ENCODE data around the gene OTX1.
"Not testable (repeated sequence)": the region's sequence is repeated elsewhere in the genome, so short reads cannot be mapped to it uniquely, and the experiment has no call there.

OTX1 gene

DNA sequence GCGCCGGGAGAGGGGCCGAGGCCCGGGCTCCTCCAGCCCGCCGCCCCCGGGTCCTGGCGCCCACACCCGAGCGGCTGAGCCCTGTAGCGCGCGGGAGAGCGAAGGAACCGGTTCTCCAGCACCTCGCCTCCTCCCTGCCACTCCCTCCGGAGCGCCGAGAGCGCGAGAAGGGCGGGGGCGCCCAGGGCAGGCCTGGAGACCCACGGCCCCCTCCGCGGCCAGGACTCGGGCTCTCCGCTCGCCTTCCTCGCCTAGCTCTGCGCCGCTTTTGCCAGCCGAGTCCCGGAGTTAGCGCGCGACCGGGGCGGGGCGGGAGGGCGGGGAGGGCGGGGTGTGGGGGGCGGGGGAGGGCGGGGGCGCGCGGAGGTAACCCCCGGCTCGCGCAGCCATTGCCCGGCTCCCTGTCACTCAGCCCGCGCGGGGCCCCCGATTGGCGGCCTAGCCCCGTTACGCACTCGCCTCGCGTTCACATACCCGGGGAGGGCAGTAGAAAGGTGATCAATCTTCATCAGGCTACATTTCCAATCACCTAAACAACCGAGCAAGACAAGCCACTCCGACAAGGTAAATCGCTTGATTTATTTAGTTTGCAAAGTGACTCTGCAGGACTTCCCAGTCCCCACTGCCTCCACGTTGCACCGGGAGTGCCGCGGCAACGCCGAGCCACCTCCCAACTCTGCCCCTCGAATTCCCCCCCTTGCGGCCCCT, at the start of gene OTX1:
Gene OTX1 (plus strand): TSS at position 497 of the 708 bp plus-strand sequence. CDS start 2,161 bp downstream, outside the sequence.
- peak; percentile 45 for DNase-seq

DNA sequence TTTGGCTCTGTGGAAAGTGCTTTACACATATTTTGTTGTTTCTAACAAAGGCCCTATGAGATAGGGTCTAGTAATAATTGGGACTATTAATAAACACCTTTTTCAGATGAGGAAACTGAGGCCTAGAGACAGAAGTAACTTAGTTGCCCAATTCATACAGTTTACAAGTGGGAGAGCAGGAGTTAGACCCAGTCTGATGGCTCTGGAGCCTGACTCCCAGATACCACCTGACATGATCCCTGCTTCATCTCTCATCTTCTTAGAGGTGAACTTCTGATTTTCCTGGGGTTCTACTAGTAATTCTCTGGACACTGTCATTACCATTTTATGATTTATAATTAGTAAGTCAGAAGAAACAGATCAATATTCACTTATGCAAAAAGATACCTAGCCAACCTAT, 49.1 kb upstream of the OTX1 start:
- no peak for DNase-seq

GRCh38 chr2:63003351-63003750, 47.3 kb upstream of the OTX1 start:
- DNase-seq, result no peak

DNA sequence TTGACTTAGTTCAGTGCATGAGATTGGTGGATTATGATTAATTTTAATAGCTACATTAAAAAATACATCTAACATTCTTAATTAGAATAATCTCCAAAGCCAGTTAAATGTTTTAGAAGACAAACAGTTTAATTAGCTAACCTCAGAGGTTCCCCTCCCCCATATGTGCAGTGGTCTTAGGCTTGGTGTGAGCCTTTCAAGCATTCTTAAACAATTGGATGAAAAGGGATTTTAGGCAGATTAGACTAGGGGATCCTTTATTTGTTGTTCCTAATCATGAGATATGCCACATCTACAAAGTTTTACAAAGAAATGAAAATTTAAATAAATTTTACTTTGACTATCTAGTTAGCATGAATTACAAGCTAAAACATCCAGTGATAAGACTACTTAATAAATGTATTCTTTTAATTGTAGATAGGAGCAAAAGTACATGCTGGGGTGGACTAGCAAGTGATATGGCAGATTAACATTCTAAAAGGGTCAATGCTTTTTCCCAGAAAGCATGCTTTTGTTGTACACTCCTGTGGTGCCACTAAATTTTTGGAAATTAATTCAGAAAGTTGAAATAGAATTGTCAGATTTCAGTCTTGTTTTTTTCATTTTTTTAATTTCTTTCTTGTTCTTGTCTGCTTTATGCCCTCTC, 42.7 kb upstream of the OTX1 start:
- no peak for DNase-seq

GRCh38 chr2:63008838-63009237, 41.8 kb upstream of the OTX1 start:
- no peak for DNase-seq

DNA sequence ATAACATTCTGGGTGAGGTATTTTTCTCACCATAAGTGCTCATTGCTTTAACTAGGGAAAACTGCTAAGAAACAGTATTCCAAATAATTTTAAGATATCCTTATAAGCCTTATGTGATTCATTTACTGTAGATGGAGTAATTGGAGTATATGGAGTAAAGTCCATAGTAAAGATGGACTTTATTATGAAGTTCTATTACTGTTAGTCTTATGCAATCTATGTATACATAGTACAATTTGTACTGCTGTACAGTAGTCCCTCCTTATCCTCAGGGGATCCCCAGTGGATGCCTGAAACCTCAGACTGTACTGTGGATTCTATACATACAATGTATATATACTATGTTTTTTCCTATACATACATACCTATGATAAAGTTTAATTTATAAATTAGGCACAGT, 41.1 kb upstream of the OTX1 start:
- no peak for DNase-seq

DNA sequence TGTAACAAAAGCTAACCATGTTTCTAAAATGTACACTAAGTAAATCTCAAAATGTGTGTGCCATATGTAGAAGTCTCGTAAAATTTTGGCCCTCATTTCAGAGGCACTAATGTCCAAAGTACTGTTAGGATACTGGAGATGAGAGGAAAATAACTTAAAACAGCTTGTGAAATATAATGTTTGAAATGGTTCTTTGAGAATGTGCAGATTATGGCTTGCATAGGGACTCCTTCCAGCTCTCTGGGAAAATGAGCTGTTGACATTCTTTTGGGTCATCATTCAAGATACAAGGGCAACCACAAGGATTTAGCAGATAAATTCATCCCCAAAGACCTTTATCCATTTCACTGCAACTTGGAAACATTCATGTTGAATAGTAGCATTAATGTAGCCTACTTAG, 38.1 kb upstream of the OTX1 start:
- DNase-seq, result peak; percentile 65

GRCh38 chr2:63013438-63013837, 37.2 kb upstream of the OTX1 start:
- no peak for DNase-seq

- DNase-seq, result no peak
These were observed 35.2 kb upstream of the OTX1 start for GRCh38 chr2:63015389-63015788.

DNA sequence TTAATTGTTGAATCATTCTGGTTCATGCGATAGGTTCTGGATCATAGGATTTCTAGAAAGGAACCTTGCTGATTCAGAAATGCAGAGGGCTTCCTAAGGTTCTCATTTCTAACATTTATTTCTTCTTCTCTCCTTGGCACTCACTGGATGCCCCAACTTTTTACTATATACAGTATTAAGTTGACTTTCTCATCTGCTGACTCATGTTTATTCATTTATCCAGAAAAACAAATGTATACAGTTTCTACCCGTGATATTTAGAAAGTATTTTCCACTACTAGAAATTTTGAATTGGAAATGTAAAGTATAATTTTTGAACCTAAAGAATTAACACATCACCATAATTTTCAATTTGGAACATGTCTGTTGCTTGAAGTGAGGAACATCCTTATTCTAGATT, 32.2 kb upstream of the OTX1 start:
- DNase-seq, result no peak

DNA sequence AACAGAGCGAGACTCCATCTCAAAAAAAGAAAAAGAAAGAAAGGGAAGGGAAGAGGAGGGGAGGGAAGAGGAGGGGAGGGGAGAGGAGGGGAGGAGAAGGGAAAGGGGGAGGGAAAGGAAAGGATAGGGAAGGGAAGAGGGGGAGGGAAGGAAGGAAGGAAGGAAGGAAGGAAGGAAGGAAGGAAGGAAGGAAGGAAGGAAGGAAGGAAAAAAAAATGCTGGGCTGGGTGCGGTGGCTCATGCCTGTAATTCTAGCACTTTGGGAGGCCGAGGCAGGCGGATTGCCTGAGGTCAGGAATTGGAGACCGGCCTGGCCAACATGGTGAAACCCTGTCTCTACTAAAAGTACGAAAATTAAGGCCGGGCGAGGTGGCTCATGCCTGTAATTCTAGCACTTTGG, 30.9 kb upstream of the OTX1 start:
- DNase-seq, result not testable (repeated sequence)

DNA sequence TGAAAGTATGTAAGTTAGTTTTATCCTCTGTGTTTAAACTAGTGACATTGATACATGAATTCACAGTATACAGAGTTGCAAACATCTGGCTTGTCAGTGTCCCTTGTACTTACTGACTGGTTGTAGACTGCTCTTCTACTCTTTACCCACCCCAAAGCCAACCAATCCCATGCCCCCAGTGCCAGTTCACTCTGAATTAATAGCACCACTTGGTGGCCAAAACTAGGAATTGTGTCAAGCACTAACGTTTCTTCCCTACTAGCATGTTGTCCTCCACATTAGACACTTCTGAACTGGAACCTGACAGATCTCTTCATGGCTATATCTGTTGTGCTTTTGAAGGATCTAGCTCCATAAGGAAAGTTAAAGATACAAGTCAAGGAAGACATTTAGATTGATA, 27.2 kb upstream of the OTX1 start:
- DNase-seq, result peak; percentile 32

DNA sequence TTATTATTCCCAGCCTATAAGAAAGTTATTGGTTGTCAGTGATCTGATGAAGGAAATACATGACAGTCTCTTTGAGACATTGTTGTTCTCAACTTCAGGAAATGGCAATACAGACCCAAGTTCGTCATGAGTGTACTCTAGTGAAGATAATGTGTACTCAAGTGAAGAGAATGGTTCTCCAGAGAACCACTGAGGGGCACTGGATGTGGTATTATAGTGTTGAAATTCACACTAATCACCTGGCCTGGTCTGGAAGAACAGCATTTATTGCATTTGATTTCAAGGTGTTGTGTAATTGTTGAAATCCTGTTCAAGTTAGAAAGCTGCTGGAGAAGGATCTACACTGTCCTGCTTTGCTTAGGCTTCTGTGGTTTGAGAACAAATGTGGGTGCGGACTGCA, 23.4 kb upstream of the OTX1 start:
- DNase-seq, result no peak

DNA sequence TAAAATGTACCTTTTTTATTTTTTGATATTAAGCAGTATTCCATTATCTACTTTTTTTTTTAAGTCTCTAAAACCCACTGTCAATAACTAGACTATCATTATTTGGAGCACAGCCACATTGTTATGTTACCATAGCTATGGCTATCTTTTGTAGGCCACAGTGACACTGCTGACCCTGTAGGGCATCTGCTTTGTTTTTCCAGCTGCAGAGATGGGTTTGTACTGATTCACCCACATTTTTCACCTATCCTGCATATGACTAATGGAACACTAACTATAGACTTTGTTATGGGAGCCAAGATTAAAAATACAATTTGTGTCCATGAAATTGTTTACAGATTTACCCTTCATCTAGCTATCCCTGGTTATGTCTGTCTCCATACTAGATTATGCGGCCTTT, 21.6 kb upstream of the OTX1 start:
- DNase-seq, result no peak

DNA sequence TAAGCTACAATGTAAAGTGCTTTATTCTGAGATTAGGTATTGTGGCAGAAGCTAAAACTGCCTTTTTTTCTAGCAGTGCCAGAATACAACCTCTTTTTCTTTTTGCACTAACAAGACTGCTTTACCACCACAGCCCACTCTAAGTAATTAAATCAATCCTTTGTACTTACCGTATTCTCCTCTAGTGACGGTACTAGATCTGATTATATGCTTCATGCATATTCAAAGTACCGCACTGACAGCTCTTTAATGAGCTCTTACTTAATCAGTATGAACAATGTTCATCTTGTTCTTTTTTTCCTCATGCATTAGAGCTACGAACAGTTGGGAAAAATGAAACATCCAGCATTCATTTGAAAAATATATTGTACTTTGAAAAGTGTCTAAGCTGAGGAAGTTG, 16.1 kb upstream of the OTX1 start:
- DNase-seq, result no peak

GRCh38 chr2:63035169-63035568, 15.5 kb upstream of the OTX1 start:
- DNase-seq, result no peak

- DNase-seq, result no peak
These were observed 15.0 kb upstream of the OTX1 start for GRCh38 chr2:63035660-63036059.

- DNase-seq, result no peak
These were observed 12.6 kb upstream of the OTX1 start for GRCh38 chr2:63038034-63038433.

DNA sequence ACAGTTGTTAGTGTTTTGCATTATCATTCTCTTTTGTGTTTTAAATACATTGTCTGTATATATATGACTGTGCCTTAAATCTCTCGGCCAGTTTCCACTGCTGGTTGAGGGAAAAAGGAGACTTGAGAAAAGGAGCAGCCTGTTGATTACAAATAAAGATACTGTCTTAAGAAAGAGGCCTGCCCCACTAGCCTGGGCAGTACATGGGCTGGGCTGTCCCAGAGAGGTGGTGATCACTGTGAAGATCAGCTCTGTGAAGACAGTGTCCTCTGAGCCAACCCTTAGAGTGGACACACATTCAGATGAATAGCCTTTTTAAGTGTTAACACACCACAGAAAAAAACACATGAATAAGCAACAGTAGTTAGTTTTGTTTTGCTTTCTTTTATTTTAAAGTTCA, 10.0 kb upstream of the OTX1 start:
- DNase-seq, result no peak

DNA sequence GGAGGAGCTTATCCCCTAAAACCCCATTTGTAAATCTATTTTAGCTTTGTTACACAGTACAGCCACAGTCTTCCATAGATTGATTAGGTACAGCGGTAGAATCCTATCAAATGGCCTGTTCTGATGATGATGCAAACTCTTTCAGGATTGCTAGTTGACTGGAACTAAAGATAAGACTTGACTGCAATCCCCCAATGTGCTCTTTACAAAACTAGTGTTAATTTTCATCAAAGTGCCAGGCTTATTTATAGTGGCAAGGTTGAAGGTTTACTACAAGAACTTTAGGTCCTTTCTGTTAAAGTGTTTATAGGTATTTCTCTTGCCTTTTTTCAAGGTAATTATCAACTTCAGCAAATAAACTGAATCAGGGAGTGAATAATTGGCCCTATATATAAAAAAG, 9.0 kb upstream of the OTX1 start:
- no peak for DNase-seq

DNA sequence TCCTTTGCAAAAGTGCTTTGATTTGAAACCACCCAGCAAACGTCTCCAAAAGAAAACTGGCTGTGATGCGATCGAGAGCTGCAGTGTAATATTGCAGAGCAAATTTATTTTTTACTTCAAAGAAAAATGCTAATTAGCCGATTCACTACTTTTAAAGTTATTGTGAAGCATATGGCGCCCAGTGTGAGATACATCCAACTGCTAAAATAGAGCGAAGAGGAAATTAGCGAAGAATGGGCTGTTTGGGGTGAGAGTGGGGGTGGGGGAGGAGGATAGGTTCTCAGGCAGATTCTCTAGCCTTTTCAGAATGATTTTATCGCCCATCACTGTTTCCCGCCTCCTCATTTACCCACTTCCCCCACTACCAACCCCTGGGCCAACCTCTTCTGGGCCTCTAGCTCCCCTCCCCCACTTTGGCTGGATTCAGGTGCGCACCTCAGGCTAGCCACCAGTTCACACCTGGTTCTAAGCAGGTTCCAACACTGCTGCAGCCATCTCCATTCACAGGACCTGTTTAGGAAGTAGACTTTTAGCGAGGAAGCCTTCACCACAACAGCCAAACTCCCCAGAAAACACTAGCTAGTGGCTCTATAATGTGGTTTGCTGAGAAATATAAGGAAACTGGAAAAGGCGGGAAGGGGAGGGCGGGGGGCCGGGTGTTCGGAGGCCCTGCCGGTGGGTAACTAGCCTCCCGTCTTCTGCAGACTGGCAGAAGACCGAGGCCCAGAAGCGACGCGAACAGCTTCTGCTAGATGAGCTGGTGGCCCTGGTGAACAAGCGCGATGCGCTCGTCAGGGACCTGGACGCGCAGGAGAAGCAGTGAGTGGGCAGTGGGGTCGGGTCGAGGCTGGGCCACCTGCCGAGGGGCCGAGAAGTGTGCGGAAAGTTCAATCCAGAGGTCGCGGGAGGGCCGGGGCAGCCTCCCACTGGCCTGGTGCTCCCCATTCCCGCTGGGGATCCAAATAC, 6.0 kb upstream of the OTX1 start:
- DNase-seq, result no peak

DNA sequence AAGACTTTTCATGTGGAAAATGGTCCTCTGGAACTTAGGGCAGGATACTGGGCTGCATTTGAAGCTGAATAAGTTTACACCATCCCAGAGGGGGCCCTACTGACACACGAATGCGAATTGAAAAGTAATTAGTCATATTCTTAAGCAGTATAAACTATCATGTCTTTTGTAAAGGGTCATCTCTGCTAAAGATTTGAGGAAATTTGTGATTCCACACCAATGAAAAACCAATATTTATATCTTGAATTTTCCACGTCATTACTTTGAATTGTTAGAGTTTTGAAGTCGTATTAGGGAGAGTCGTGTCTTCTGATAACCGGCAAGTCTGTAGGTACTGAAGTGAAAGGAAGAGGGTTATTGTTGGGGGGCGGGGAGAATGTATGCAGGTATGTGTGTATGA, 4.1 kb upstream of the OTX1 start:
- DNase-seq, result no peak

DNA sequence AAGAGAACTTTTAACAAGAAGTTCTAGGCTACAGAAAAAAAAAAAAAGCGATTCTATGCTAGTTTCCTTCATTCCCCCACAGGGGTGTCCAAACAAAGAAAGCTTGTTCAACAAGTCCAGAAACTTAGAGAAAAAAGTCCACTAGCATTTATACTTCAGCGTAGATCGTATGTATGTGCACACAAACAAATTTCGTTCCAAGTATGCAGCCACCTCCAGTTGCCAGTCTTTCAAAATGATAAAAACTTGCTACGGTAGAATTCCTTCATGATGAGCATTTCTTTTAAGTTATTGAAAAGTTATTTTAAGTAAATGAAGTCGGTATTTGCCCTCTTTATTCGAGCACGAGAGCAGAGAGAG, 3.7 kb upstream of the OTX1 start:
- no peak for DNase-seq

Measured in fibroblast of skin of right biceps (primary cell).